Measurements from ENCODE around the gene SUPT3H.

Gene SUPT3H

DNA sequence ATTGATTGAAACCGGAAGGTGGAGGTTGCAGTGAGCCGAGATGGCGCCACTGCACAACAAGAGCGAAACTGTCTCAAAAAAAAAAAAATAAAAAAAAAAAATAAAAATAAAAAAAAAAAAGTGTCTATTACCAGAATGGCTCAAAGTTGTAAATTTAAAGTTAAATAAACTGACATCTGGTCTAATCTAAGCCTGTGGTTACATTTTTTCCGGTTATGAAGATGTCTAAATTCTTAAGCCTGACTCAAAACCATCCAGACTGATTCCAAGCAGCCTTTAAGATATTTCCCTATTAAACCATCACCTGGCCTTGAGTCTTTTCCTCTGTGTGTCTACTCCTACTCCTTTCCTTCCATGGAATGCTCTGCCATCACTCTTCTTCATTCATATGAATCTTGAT, 421.3 kb downstream of the SUPT3H start:
- no peak for DNase-seq (ENCODE audit: low read depth in 2 of 2)

DNA sequence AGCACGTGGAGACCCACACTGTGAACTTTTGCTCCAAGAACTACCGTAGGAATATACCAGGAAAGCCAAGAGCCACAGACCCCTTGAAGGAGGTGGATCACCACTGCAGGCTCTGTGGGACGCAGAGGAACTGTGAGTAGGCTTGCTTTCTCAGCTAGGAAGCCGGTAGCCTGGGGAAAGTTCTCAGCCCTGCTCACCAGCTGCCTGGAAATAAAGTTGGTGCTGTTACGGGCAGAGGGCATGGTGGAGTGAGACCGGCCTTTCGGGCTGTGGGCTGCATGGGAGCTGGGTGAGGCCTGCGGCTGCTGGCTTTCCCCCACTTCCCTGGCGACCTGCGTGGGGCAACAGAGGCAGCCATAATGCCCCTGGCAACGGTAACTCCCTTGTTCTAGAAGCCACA, 422.6 kb downstream of the SUPT3H start:
- no peak for DNase-seq (ENCODE audit: low read depth in 2 of 2)

DNA sequence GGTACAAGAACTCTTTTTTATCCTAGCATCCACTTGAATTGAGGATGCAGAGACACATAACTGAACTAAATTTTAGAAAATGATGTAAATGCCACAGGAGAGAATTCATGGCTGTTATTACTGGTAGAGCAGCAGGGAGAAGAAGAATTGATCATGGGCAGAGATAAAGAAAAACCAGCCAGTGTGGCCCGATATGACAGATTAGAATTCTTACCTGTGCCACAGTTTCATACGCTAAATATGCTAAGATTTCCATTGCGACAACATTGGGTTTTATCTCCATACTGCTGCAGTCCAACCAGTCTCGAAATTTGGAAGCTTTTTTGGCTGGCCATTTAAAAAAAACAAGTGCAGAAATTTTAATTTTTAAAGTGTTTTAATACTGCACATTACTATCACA, 423.5 kb downstream of the SUPT3H start:
- no peak for DNase-seq (ENCODE audit: low read depth in 2 of 2)

DNA sequence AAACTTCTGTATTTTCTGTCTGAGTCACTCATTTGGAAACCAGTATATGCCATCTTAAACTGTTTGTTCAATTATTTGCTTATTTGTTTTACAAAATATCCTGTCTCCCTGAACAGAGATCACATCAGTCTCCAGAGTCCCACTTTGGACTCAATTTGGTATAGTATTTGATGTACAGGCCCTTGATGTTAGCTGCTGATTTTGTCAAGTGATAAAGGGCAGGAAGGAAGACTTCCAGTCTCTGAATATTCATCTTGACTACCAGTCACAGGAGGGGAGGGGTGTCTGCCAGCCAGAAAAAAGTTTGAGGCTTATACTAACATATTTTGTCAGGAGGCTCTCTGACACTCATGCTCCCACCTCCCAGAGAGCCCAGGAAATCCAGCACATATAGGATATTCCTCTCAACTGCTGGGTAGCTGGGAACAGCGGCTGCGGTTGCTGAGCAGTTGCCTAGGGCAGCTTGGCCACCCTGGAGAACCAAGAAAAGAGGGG, 426.4 kb downstream of the SUPT3H start:
- no peak for DNase-seq (ENCODE audit: low read depth in 2 of 2)

DNA sequence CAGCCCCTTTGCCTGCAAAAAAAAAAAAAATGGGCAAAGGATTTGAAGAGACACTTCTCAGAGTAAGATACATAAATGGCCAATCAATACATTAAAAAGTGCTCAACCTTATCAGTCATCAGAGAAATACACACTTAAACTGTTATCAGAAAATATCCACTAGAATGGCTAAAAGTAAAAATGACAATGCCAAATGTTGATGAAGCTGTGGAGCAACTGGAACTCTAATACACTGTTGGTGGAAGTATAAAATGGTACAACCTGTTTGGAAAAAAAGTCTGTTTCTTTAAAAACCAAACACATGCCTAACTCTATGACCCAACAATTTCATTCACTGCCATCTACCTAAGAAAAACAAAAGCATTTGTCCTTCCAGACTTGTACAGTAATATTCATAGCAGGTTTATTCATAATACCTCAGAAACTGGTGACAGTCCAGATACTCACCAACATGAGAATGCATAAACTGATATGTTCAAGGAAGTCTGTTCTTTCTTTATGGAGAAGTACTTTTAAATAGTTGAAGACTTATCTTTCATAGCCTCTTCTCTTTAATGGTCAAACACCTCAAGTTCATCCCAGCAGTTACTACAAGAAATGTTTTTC, 428.0 kb downstream of the SUPT3H start:
- DNase-seq (ENCODE audit: low read depth in 2 of 2) = no peak

DNA sequence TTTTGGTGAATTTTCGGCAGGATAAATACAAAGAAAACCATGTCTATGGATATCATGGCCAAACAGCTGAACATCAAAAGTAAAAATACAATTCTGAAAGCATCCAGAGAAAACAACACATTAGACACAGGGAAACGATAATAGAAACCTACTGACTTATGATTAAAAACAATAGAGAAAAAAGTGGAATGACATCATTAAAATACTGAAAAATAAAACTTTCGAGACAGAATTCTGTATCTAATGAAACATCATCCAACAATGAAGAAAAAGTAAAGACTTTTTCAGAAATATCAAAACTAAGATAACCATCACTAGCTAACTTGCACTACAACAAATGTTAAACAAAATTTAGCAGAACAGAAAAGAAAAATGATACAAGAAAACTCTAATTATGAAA, 434.2 kb downstream of the SUPT3H start:
- no peak for DNase-seq (ENCODE audit: low read depth in 2 of 2)

DNA sequence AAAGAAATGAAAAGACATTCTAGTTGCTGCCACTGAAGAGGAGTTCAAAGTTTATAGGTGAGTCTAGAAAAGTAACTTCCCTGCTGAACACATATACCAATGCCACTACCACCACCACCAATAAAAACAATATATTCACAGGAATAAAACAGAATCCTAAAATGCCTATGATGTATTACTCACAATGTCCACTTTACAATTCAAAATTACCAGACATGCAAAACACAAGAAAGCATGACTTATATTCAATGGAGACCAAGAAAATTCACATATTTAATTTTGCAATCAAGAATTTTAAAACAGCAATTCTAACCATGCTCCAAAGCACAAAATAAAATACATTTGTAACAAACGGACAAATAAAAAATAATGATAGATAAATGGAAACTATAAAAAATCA, 434.9 kb downstream of the SUPT3H start:
- no peak for DNase-seq (ENCODE audit: low read depth in 2 of 2)

DNA sequence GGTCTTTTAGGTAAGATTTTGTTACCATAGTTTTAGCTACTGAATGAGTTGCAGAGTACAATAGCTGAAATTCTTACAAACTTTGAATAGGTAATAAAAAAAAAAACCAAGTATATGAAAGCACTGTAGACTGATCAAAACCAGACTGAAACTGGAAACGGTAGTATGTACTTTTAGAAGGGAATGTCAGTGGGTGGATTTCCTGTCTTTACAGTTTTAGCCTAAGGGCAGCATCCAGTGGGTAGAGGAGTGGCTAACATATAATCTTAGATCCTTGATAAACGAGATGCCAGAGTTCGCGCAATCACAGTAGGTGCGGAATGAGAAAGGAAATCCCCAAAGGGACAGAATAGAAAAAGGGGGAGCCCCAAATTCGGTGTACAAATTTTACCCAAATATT, 435.5 kb downstream of the SUPT3H start:
- no peak for DNase-seq (ENCODE audit: low read depth in 2 of 2)

DNA sequence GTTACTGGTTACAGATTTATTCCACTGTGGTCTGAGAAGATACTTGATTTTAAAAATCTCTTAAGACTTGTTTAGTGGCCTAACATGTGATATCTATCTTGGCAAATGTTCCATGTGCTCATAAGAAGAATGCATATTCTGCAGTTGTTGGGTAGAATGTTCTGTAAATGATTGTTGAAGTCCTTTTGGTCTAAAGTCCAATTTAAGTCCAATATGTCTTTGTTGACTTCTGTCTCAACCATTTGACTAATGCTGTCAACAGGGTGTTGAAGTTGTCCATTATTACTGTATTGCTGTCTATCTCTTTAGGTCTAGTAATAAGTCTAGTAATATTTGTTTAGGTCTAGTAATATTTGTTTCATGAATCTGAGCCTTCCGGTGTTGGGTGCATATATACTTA, 437.4 kb downstream of the SUPT3H start:
- DNase-seq (ENCODE audit: low read depth in 2 of 2) = no peak

DNA sequence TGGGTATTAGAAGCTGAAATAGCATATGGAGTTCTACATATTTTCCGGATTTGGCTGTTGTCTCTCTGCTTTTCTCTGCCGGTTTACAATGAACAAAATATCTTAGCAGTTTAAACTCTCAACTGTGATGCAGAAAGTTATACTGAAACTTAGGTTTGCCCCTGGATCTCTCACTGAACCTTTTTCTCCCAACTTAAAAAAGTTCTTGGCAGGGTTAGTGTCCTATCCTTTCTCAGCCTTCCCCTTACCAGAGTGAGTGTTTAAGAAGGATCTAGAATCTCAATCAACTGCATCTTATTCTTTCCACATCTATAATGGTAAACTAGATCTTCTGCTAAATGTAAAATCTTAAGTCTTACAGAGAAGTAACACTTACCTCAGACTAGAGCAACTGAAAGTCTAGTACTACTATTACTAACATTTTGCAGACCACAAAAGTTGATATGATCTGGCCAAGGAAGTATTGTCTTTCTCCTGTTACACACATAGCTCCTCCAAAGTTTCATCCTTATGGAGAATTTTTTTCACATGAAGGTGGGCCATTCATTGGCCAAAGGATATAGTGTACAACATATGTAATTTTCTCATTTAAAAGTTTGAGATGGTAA, 441.9 kb downstream of the SUPT3H start:
- no peak for DNase-seq (ENCODE audit: low read depth in 2 of 2)

DNA sequence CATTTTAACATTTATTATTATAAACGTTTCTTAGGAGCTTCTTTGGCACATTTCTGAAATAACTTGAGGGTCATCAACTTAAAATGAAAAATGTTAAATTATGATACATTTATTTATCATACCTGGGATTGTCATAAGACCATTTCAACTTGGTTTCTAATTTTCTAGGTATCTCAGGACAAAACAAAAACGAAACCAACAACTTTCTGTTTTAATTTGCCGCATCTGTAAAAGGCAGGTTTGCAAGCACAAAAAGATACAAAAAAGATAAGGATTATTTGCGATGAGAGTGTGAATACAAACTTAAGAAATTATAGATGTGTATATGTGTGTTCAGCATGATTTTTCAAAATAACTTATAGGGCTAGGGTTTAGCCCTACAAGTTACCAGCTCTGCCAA, 444.6 kb downstream of the SUPT3H start:
- no peak for DNase-seq (ENCODE audit: low read depth in 2 of 2)

DNA sequence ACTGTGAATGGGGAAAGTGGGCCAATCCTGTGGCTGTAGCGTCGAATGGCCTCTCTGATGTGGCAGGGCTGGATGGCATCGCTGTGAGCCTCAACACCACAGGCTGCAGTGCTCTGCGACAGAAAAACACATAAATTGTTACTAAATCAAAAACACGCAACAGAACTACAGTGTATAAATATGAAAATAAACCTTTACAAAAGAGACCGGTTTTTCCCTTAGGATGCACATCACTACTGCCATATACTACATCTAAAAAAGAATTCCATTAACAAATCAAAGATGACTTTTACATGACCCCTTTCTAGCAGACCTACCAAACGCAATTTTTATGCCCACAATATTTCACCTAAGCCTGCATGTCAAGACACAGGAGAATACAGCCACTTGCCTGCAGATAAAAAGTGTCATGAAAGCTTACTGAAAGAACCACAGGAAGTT, 445.1 kb downstream of the SUPT3H start:
- peak in 1 of 2 donors; percentile 5 for DNase-seq (ENCODE audit: low read depth in 2 of 2)

DNA sequence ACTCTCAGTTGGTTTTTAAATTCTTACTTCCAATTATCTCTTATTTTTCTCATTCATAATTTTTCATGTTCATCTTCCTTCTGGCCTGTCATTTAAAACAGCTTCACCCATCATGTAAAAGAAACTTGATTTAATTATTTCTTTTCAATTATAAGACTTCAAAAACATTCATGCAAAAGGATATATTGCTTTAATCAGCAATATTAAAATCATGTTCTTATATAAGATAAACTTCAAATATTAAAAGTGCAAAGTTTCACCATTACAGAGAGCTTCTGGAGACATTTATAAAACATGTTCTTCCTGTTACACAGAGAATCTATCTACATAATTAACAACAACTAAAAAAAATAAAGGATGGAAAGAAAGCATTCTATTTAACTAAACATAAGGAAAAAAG, 446.3 kb downstream of the SUPT3H start:
- DNase-seq (ENCODE audit: low read depth in 2 of 2) = no peak

DNA sequence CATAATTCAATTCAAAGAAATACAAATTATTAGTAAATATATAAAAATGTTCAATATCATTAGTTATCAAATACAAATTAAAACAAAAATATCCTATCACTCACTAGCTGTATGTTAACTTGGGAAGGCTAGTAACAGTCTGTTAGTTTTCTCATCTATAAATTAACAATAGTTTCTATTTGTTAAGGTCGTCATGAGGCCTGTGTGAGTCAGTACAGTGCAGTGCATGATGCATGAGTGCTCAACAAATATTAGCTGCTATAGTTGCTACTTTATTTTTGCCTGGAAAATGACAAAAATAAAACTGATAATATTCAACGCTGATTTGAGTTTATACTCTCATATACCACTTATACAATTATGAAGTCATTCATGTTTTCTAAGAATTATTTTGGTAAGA, 451.2 kb downstream of the SUPT3H start:
- no peak for DNase-seq (ENCODE audit: low read depth in 2 of 2)

DNA sequence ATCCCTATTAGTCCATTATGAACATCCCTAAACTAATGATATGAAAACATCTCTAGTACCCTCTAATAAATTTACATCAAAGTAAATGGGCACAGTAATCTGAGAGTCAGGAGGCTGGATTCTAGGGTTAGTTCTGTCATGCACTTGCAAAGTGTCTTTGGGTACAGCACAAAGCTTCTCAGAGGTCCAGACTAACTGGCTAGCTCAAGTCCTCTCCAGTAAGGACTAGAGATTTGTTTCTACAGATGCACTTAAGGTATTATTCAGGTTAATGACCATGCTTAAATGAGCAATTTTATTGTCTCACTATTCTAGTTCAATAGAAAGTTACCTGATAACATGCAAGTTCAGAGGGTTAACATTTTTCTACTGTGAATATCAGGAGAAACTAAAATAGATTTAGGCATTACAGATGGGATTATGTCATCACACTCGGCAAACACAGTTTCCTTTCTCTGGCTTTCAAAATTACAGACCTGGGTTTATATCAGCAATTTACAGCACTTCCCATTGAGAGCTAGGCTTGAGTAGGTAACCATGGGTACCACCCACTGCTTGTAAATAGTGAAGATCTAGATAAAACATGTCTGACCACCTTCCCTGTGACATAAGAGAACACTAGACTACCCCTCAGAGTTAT, 452.5 kb downstream of the SUPT3H start:
- DNase-seq (ENCODE audit: low read depth in 2 of 2) = no peak

DNA sequence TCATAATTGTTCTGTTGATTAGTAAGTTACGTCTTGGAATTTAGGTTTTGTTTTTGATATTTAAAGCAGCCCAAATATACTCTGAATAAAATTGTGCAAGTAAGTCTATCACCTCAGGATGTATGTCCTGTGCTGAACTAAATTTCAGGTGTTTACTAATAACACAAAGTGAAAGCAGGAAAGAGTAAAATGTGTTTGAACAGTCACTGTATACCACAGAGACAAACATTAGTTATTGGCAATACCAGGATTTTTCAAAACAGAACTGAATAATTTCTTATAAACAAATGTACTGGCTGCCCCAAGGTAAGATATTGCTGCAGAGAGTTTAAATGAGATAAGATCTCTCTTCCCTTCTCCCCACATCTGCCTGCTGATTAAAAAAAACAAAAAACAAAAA, 454.3 kb downstream of the SUPT3H start:
- DNase-seq (ENCODE audit: low read depth in 2 of 2) = no peak

DNA sequence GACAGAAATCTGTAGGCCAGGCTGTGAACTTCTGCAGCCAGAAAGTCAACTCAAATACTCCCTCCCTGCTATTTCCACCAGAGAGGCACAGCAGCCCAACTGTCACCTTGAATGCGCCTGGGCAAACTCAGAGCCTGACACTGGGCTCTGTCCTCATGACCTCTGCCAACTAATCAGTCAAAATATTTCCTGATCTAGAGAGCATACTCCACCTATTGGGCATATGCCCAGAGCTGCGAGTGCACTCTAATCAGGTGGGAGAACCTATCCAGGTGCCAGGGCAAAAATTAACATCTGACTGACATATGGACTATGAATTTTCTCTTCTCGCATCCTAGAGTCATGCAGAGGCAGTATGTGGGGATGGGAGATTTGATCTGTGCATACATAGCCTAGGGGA, 455.9 kb downstream of the SUPT3H start:
- DNase-seq (ENCODE audit: low read depth in 2 of 2) = no peak

DNA sequence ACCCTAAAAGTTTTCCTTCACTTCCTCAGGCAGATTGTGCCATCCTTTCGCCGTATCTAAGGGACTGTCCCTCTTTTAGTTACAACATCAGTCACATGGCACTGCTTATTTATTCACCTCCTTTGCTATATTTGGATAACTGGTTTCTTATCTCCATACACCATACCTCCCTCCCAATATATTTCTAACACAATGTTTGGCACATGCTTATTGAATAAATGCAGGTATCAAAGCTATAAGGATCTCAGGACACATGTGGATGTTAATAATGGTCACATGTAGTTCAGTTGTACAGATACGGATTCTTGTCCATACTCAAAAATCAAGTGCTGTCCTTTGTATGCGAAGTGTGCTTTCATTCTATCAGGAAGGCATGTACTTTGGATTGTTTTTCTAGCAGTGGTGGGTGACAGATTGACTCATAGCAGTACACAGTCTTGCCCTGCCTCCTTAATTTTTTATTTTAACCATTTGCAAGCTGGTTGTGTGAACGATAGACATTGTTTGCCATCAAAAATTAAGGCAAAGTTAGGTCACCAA, 456.7 kb downstream of the SUPT3H start:
- DNase-seq (ENCODE audit: low read depth in 2 of 2) = no peak

DNA sequence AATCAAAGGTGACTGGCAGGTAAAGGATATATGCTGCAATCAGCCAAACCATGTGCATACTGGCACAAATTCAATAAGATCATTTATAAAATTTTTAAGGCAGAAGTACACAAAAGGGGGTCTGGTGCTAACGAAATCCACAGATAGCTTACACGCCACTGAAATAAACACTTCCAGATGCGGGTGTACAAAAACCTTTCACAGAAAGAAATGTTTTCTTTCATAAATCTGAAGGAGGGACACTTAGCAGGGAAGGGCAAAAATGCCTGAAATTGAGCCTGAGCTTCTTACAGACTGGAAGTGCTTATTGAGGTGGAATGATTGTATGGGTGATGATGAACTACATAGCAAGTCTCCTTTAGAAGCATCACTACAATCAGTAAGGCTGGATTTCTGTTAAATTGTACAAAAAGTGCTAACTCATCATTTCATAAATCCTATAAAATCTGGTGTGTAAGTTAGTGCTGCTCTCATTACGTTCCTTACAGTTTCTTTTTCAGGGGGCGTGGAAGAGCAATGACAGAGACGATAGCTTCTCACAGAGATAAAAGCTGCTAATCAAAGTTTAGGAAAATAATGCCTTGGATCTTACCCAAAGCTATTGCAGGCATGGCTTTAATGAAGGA, 458.9 kb downstream of the SUPT3H start:
- no peak for DNase-seq (ENCODE audit: low read depth in 2 of 2)

DNA sequence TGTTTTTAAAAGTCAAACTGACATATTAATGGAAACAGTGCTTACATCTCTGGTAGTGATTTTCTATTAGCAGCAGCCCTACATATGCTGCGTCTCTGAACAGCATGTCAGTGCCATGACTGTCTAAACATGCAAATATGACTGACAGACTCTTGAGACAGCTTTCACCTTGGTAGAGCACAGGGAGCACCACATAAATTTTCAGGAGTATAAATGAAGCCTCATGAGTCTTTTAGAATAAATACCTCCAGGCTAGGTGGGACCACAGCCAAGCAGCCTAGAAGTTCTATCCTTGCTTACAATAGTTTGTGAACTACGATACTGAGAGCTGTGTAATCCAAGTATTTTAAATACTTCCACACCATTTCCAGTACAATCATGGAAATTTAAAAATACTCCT, 460.3 kb downstream of the SUPT3H start:
- DNase-seq (ENCODE audit: low read depth in 2 of 2) = no peak

DNA sequence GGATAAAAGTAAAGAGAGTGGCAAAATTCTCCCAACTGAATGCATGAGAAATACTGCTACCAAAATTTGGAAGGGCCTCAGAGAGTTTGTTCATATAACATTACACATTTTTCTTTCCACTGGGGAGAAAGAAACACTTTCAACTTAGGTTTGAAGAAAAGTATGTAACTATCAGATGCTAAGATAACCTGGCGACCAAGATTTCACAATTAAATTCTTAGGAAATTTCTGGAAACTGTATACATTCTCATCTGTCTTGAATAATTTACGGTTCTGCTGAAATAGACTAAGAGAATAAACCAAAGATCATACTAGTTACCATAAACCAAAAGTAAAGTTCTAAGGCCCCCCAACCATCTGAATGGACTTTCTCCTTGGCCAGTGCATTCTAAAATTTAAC, 462.6 kb downstream of the SUPT3H start:
- no peak for DNase-seq (ENCODE audit: low read depth in 2 of 2)

DNA sequence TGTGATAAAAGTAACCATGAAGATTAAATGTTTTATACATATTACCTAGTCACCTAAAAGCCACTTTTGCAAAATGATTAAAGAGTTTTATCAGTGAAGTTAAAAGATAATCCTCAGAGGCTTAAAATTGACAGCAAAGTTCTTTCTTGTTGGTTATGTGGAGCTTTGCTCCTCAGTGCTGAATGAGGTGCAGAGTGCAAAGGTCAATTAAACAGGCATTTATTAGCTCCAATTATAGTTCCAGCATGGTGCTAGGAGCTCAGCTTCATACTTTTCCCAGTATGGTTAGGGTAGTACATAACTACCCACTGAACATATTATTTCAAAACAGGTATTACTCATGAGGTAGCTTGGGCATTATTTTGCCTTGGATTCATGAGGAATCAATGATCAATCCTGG, 463.6 kb downstream of the SUPT3H start:
- DNase-seq (ENCODE audit: low read depth in 2 of 2) = no peak

DNA sequence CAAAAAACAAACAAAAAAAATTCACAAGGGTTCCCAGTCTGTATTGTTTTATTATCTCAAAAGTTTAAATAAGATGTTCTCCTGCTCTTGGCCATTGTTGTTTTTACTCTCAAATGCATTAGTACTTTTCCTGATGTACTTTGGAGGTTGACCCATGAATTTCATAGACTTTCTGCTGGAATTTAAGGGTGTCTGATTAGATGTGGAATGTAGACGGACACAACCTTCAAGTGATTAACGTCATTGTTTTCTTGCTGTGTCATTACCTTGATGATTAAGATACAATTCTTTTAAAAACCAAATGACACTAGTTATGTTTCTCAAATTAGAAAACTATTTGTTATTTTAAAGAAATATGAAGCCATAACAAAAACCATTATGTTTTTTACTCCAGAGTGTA, 471.0 kb downstream of the SUPT3H start:
- no peak for DNase-seq (ENCODE audit: low read depth in 2 of 2)

Data from stimulated activated CD8-positive, alpha-beta memory T cell treated with anti-CD3 and anti-CD28 coated beads, Interleukin-2, amount 100 ng/mL, for 48 hours (primary cell).